HEK293 (cell line): ENCODE measurements around the gene DIS3L2.

Experiments used
- CTCF ChIA-PET: fragments of 350-600 bp; formaldehyde crosslinking; extraction: SDS; loops from one replicate; lab custom pipeline; 2021; ENCODE audit warnings: antibody characterized with exemption; lab: Yijun Ruan, JAX
- POLR2A ChIA-PET: fragments of 300-600 bp; formaldehyde crosslinking; extraction: SDS; loops from one replicate; lab custom pipeline; 2020; ENCODE audit warnings: antibody characterized with exemption, inconsistent platforms; lab: Yijun Ruan, JAX
- H3K27ac ChIP-seq: fragments of 200-500 bp; sonication (Bioruptor generic); 2 replicates; pipeline ENCODE4 v1.5.1; 2014; ENCODE audit warnings: low read depth, low read length, control low read depth, inconsistent platforms; ENCODE audit errors: extremely low read depth
- H3K36me3 ChIP-seq, 2 experiments: fragments of 200-500 bp in 1 of 2; sonication (Bioruptor generic) in 1 of 2; 1 replicate in 1 of 2; 2 replicates in 1 of 2; pipeline ENCODE4 v1.5.1; 2014 to 2017; ENCODE audit warnings: inconsistent platforms in 2 of 2, low read length in 2 of 2; ENCODE audit not compliant: control insufficient read depth in 2 of 2, insufficient read depth in 1 of 2
- H3K4me1 ChIP-seq: fragments of 200-500 bp; sonication (Bioruptor generic); 2 replicates; pipeline ENCODE4 v1.5.1; 2014; ENCODE audit warnings: mild to moderate bottlenecking, low read length, inconsistent platforms; ENCODE audit not compliant: control insufficient read depth, insufficient read depth
- H3K4me3 ChIP-seq: 2 replicates; pipeline ENCODE4 v1.5.1; 2011; ENCODE audit warnings: low read depth, mild to moderate bottlenecking, control low read depth, low read length, moderate library complexity
- H3K9me3 ChIP-seq: fragments of 200-500 bp; sonication (Bioruptor generic); 2 replicates; pipeline ENCODE4 v1.5.1; 2014; ENCODE audit warnings: low read depth, low read length, inconsistent platforms; ENCODE audit not compliant: control insufficient read depth, insufficient read depth
- FEZF1 ChIP-seq: fragments of 450-650 bp; formaldehyde crosslinking; IDR thresholded peaks from 2 replicates; pipeline ENCODE4 v1.5.1; 2016; ENCODE audit warnings: missing biosample characterization, missing genetic modification characterization
- INSM2 ChIP-seq: fragments of 450-650 bp; formaldehyde crosslinking; IDR thresholded peaks from 2 replicates; pipeline ENCODE4 v1.5.1; 2016; ENCODE audit warnings: missing biosample characterization, missing genetic modification characterization
- PRDM4 ChIP-seq: fragments of 450-650 bp; formaldehyde crosslinking; IDR thresholded peaks from 2 replicates; pipeline ENCODE4 v1.5.1; 2017; ENCODE audit warnings: missing biosample characterization, missing genetic modification characterization
- ZBTB11 ChIP-seq: fragments of 450-650 bp; formaldehyde crosslinking; conservative IDR thresholded peaks from 2 replicates; pipeline ENCODE4 v1.5.1; 2016; ENCODE audit warnings: low read depth, missing biosample characterization, missing genetic modification characterization
- ZBTB26 ChIP-seq: fragments of 450-650 bp; formaldehyde crosslinking; optimal IDR thresholded peaks from 2 replicates; pipeline ENCODE3; 2016; ENCODE audit warnings: missing biosample characterization, mild to moderate bottlenecking, missing genetic modification characterization
- ZIC2 ChIP-seq: fragments of 450-650 bp; formaldehyde crosslinking; IDR thresholded peaks from 2 replicates; pipeline ENCODE4 v1.5.1; 2016; ENCODE audit warnings: missing biosample characterization, missing genetic modification characterization
- ZNF146 ChIP-seq: fragments of 450-650 bp; formaldehyde crosslinking; IDR thresholded peaks from 2 replicates; pipeline ENCODE4 v1.5.1; 2016; ENCODE audit warnings: missing biosample characterization, missing genetic modification characterization
- ZNF157 ChIP-seq: fragments of 450-650 bp; formaldehyde crosslinking; IDR thresholded peaks from 2 replicates; pipeline ENCODE4 v1.5.1; 2016; ENCODE audit warnings: missing biosample characterization, missing genetic modification characterization
- ZNF19 ChIP-seq: fragments of 450-650 bp; formaldehyde crosslinking; IDR thresholded peaks from 2 replicates; pipeline ENCODE4; 2016; ENCODE audit warnings: missing biosample characterization, missing genetic modification characterization, low read depth
- ZNF248 ChIP-seq: fragments of 450-650 bp; formaldehyde crosslinking; IDR thresholded peaks from 2 replicates; pipeline ENCODE4 v1.5.1; 2017; ENCODE audit warnings: missing biosample characterization, missing genetic modification characterization
- ZNF324 ChIP-seq: fragments of 450-650 bp; formaldehyde crosslinking; IDR thresholded peaks from 2 replicates; pipeline ENCODE4 v1.5.1; 2016; ENCODE audit warnings: missing biosample characterization, missing genetic modification characterization
- ZNF473 ChIP-seq: fragments of 450-650 bp; formaldehyde crosslinking; IDR thresholded peaks from 2 replicates; pipeline ENCODE4 v1.5.1; 2017; ENCODE audit warnings: missing biosample characterization, missing genetic modification characterization
- ZNF510 ChIP-seq: fragments of 450-650 bp; formaldehyde crosslinking; IDR thresholded peaks from 2 replicates; pipeline ENCODE4 v1.5.1; 2018; ENCODE audit warnings: mild to moderate bottlenecking, missing genetic modification characterization, missing biosample characterization; ENCODE audit not compliant: insufficient replicate concordance
- ZNF518A ChIP-seq: fragments of 450-650 bp; formaldehyde crosslinking; conservative IDR thresholded peaks from 2 replicates; pipeline ENCODE4 v1.5.1; 2016; ENCODE audit warnings: low read depth, missing biosample characterization, missing genetic modification characterization
- ZXDB ChIP-seq: fragments of 450-650 bp; formaldehyde crosslinking; IDR thresholded peaks from 2 replicates; pipeline ENCODE4 v1.5.1; 2016; ENCODE audit warnings: missing biosample characterization, missing genetic modification characterization

DIS3L2 gene

GRCh38 chr2:232353660-232354059 lies 392.1 kb downstream of the DIS3L2 start (continued):
- TF ChIP-seq ZNF157 (tag by site-specific recombination) (no peak), ZNF146 (tag by site-specific recombination) (no peak), ZNF324 (no peak), ZBTB11 (tag by site-specific recombination) (no peak), ZNF518A (tag by site-specific recombination) (no peak)
- TF ChIP-seq, all 188 proteins: peak for 0

- Histone ChIP-seq H3K4me3 (no peak overlapping the region), H3K9me3 (no peaks in the 10 kb centered on the region), H3K4me1 (no peaks in the 10 kb centered on the region), H3K36me3 (no peaks in the 10 kb centered on the region), H3K27ac (no peak overlapping the region)
- POLR2A ChIA-PET, result no interaction called here
- CTCF ChIA-PET, result no interaction called here
- TF ChIP-seq ZNF473 (tag by site-specific recombination) (no peak), ZNF19 (tag by site-specific recombination) (no peak), ZNF518A (tag by site-specific recombination) (no peak), ZNF248 (tag by site-specific recombination) (no peak), FEZF1 (no peak), PRDM4 (no peak), ZNF510 (tag by site-specific recombination) (no peak), ZXDB (tag by site-specific recombination) (no peak), ZNF324 (no peak), ZIC2 (tag by site-specific recombination) (no peak), INSM2 (no peak), ZBTB26 (tag by site-specific recombination) (no peak)
Measured at GRCh38 chr2:232354069-232354468, 392.6 kb downstream of the DIS3L2 start.
